GM18505 (cell line): ENCODE data around the gene FBXO38.
A peak's percentile ranks its signal among the peaks of the same experiment; 100 is the strongest.

Experiments used
- ATAC-seq: cut with Tn5 transposase; IDR thresholded peaks from one replicate; pipeline ENCODE4 v1.9.1; 2021; ENCODE audit not compliant: unreplicated experiment
- POLR2A ChIP-seq: IDR thresholded peaks from 4 replicates; pipeline ENCODE4 v1.6.1; 2011; ENCODE audit warnings: borderline replicate concordance; ENCODE audit not compliant: insufficient read depth, insufficient read length; ENCODE audit errors: extremely low read depth

The FBXO38 gene

DNA sequence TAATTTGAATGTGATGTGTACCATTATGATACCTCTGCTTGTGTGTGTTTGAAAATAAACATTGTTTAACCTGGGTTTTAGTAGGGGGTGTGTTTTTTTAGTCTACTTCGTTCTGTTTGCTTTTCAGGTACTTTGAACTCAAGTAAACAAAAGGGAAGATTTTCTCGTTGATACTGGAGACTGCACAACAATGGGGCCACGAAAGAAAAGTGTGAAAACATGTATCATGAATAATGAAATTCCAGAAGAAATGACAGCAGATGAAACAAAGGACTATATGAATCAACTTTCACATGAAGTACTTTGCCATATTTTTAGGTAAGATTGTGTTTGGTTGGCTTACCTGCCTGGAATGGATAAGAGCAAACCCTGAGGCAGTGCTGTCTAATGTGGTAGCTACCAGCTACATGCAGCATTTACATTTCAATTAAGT, 10.8 kb downstream of the FBXO38 start:
- TF ChIP-seq POLR2A, result no peak
- ATAC-seq, result no peak

DNA sequence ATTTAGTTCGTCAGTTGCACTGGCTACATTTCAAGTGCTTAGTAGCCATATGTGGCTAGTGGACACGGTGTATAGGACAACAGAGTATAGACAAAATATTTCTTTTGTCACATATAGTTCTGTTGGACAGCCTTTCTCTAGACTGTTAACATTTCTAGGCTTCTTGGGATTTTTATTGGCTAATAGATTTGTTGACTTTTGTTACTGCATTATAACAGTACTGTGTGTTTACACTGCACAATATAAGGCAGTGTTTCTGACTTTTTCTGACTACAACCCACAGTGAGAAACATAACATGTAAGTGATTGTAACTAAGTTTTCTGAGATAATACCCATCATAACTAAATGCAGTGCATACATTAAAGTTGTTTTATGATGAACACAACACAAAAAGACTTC, 11.3 kb downstream of the FBXO38 start:
- ATAC-seq, result no peak
- TF ChIP-seq POLR2A, result no peak

DNA sequence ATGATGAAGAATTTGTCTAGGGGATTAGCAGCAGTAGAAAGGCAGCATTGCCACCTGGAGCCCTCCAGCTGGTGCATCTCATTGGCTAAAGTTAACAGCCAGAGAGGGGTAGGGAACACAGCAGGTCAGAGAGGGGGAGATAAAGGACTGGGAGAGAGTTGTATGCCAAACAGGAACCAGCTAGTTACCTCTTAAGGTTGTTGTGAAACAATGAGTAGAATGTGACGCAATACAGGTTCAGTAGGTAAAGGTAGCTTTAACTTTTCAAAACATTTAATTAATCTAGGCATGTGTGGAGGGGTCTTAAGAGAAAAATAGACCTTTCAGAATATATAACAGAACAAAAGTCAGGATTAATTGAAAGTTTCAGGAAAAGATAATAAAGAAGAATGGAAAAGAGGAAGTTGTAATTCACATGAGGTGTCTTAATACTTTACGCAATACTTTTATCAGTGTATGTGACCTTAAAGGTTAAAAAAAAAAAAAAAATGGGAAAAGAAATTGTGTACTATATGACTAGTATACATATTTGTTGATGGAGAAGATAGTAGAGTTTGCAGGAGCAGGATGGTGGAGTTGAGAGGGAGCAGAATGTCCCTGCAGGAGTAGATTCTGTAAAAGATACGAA, 14.3 kb downstream of the FBXO38 start:
- no peak for ATAC-seq
- no peak for TF ChIP-seq POLR2A

DNA sequence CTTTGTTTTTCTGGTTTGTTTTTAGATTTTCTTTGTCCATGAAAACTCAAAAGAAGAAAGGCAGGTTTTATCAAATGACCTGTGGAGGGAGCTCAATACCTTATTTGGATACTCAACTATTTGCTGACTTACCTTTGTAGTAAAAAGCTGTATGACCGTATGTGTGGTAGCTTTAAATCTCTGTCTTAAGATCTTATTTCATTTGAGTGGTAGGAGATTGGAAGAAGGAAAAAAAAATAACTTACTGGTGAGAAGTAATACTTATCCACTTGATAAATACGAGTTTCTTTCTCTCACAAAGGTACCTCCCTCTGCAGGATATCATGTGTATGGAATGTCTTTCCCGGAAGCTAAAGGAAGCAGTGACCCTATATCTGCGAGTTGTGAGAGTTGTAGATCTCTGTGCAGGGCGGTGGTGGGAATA, 15.0 kb downstream of the FBXO38 start:
- no peak for ATAC-seq
- no peak for TF ChIP-seq POLR2A

DNA sequence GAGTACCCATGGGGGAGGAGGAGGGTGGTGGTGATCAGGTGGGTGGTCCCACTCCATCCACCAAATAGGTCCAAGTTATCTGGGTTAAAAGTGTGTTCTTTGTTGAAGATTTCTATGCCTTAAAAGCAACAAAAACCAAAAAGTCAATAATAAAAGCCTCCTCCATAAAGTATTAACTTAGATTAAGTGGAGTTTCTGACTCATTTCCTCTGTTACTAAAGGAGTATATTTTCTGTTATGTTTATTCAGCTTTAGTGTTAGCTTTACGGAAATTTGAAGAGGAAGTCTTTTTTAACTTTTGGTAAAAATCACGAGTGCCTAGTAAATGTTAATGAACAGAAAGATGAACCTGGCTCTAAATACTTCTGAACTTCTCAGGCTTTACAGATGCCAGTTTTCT, 17.8 kb downstream of the FBXO38 start:
- ATAC-seq, result no peak
- no peak for TF ChIP-seq POLR2A

DNA sequence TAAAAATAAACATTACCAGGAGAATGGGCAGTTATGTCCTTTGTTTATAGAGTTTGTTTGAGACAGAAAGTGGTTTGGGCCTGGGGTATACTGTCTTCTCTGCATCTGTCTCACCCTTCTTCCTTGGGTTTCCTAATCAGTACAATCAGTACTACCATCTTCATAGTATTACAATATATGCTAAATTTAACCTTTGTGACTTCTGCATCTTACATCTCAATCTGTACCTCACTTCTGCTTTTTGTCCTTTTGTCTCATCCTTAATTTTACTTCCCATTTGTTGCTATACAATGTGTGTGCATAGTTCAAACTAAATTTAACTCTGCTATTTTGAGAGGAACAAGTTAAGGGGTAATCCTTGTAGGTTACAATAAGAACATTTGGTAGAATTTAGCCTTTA, 19.6 kb downstream of the FBXO38 start:
- no peak for TF ChIP-seq POLR2A
- peak; percentile 95 for ATAC-seq

DNA sequence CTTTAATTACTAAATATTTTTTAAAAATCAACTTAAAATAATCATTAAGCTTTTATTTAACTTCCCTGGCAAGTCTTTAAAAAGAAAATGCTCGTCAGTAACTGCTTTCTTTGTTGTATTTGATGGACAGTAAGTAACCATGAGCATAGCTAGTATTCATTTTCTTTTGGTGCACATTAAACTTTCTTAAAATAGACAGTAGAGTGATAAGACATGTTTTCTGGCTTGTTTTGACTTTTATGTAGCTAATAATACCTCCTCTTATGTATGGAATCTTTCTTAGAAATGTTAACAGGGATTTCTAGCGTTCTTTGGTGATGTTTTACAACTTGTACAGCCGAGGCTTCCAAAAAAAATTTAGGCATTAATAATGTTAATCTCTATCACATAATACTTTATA, 22.6 kb downstream of the FBXO38 start:
- no peak for TF ChIP-seq POLR2A
- no peak for ATAC-seq

DNA sequence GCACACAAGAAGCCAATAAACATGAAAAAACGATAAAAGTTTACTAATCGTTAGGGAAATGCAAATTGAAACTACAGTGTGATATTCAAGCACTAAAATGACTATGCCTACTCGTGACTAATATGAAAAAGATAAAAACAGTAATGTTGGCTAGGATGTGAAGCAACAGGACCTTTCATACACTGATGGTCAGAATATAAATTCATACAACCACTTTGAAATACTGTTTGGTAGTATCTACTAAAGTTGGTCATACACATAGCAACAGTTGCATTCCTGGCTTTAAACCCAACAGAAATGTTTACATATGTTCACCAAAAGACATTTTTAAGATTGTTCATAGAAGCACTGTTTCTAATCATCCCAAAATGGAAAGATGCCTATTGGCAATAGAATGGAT, 24.3 kb downstream of the FBXO38 start:
- no peak for ATAC-seq

DNA sequence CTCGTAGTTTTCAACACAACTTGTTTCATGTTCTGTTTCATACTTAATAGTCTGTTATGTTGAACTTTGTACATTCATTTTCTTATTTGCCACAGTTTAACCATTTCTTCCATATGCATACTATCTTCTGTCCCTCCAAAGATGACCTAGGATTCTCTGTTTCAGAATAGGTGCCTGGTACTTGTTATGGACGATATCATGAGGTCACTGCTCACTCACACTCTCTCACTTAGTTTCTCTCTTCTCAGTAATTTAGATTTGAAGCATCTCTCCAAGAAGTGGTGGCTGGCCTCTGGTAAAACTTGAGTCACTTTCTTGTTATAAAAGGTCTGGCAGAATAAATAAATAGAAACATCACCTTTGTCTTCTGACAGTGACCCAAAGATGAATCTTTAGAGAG, 28.4 kb downstream of the FBXO38 start:
- no peak for ATAC-seq
- TF ChIP-seq POLR2A, result no peak

More for the DNA sequence above, 24.3 kb downstream of the FBXO38 start:
- no peak for TF ChIP-seq POLR2A

DNA sequence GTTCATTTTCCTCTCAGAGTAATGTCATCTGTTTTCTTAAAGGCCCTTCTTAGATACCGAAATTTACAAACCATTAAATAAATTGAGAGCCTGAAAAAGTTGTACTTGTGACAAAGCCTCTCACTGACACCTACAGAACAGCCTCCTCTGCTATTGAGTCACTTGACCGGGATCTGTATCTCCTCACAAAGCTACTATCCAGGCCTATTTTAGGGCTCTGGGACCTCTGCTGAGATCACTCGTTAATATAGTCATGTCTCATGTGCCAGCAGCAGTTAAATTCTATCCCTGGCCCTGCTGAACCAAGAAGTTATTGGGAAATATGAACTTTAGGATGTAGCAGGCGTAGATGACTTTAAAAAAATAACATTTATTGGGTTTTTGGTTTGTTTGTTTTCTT, 31.1 kb downstream of the FBXO38 start:
- no peak for ATAC-seq
- no peak for TF ChIP-seq POLR2A

DNA sequence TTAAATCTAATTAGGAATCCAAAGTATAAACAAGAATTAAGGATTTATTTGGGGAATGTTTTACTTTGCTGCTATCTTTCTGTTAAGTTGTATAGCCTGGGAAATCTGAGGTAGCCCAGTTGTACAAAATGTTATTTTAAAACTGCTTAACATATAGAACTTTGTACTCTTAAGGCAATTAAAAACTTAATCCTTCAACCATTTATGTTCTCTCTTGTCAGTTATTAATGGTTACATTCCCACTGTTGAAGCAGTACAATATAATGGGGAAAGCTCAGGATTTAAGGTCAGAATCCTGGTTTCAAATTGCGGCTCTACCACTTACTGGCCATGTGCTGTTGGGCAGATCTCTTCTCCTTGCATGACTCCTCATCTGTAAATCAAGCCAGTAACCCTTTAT, 32.7 kb downstream of the FBXO38 start:
- no peak for TF ChIP-seq POLR2A
- ATAC-seq, result no peak

DNA sequence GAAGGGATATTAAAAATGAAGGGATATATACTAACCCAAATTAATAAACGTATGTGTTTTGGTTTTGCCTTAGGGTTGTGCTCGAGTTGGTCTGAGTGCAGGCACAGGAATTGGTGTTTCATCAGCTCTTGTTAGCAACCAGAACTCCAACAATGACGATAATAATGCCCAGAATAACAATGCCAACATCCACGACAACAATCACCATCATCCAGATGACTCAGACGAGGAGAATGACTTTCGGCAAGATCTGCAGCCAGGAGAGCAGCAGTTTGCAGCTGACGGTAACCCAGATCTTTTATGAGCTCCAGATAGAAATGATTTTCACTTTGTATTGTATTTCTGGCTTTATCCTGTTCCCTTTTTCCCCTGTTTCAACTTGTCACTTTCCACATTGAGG, 33.2 kb downstream of the FBXO38 start:
- ATAC-seq, result no peak
- TF ChIP-seq POLR2A, result no peak

DNA sequence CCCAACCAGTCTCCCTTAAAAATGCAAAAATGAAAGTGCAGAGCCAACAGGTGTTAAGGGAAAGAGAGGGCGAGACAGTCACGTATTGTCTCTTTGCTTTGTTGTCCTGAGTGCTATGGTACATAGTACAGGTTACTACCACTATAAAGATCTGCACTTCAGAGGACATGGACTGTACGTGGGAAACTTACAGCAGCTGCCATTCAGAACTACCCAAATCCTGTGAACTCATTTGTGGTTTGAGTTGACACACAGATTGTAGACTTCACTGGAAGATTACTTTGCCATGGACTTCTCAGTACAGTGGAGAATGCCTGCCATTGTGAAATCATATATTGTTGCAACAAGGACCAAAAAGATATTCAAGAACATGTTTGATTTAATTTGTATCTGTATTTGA, 34.8 kb downstream of the FBXO38 start:
- ATAC-seq, result no peak
- TF ChIP-seq POLR2A, result no peak

DNA sequence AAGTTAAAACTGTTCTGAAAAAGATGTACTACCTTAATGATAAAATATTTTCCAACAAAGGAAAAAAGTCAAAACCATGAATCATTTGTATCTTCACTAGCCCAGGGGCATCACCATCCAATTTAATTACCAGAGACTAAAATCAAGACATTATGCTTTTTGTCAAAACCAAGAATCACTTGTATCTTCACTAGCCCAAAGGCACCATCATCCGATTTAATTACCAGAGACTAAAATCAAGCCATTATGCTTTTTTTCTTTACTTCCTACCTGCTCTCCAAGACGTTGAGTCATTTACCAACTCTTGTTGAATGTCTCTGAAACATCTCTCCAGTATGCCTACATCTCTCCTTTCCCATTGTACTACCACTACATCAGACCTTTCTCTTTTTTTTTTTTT, 37.9 kb downstream of the FBXO38 start:
- ATAC-seq, result no peak
- no peak for TF ChIP-seq POLR2A

DNA sequence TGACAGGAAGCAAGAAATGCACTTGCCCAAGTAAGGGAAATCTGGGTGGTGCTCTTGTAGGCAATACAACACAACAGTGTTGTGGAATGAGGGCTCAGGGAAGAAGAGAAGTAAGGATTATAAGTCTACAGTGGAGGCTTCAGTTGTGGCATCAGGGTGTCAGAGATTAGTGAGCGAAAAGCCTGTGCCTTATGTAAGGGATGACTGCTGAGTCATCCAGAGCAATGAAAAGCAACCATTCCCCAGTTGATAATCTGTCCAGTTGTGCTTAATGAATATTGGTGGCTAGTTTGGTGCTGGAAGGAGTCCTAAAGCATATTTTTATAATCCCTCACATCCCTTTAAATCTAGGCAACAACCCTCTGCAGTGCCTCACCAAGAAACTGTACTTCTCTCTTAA, 42.0 kb downstream of the FBXO38 start:
- no peak for TF ChIP-seq POLR2A
- ATAC-seq, result no peak
